Activated T-cell treated with anti-CD3 and anti-CD28 coated beads for 48 hours (primary cell): Measurements from ENCODE around the gene DNA2.
"Not testable (repeated sequence)": the region's sequence is repeated elsewhere in the genome, so short reads cannot be mapped to it uniquely, and the experiment has no call there.

Experiments used
- DNase-seq: peaks from one replicate; pipeline ENCODE4 v3.0.0-alpha.2; 2020; ENCODE audit warnings: low read depth

Gene DNA2

GRCh38 chr10:68449698-68450097, 22.1 kb downstream of the DNA2 start:
- not testable (repeated sequence) for DNase-seq

GRCh38 chr10:68446179-68446578, 25.6 kb downstream of the DNA2 start:
- DNase-seq = no peak

GRCh38 chr10:68442971-68443370, 28.8 kb downstream of the DNA2 start:
- no peak for DNase-seq

- no peak for DNase-seq
Observed at GRCh38 chr10:68440898-68441297, 30.9 kb downstream of the DNA2 start.

- DNase-seq = no peak
Observed at GRCh38 chr10:68435803-68436202, 36.0 kb downstream of the DNA2 start.

GRCh38 chr10:68434657-68435056, 37.1 kb downstream of the DNA2 start:
- DNase-seq = no peak

GRCh38 chr10:68428396-68429104, 43.2 kb downstream of the DNA2 start:
- DNase-seq = no peak

GRCh38 chr10:68424454-68425014, 47.2 kb downstream of the DNA2 start:
- DNase-seq = no peak

GRCh38 chr10:68423522-68423921, 48.3 kb downstream of the DNA2 start:
- DNase-seq = peak; percentile 19

GRCh38 chr10:68419376-68419775, 52.4 kb downstream of the DNA2 start:
- no peak for DNase-seq

- DNase-seq = no peak
Observed at GRCh38 chr10:68408898-68409518, 62.8 kb downstream of the DNA2 start.

GRCh38 chr10:68406815-68407548, 64.8 kb downstream of the DNA2 start, which contains the start of gene RUFY2:
Gene RUFY2, minus strand, starts transcription at chr10:68407277. Its CDS starts 88 bp downstream, at chr10:68407189.
- DNase-seq = peak; percentile 83

GRCh38 chr10:68406111-68406814, 65.5 kb downstream of the DNA2 start:
- DNase-seq = peak; percentile 49

- DNase-seq = no peak
Observed at GRCh38 chr10:68403701-68404100, 68.1 kb downstream of the DNA2 start.

- DNase-seq = no peak
Observed at GRCh38 chr10:68402276-68402675, 69.5 kb downstream of the DNA2 start.

GRCh38 chr10:68397005-68397404, 74.8 kb downstream of the DNA2 start:
- DNase-seq = no peak

- no peak for DNase-seq
Observed at GRCh38 chr10:68385740-68386139, 86.0 kb downstream of the DNA2 start.

- DNase-seq = no peak
Observed at GRCh38 chr10:68371604-68372003, 100.2 kb downstream of the DNA2 start.

- DNase-seq = no peak
Observed at GRCh38 chr10:68367121-68367520, 104.7 kb downstream of the DNA2 start.

GRCh38 chr10:68366600-68366999, 105.2 kb downstream of the DNA2 start:
- no peak for DNase-seq

- DNase-seq = no peak
Observed at GRCh38 chr10:68365611-68366010, 106.2 kb downstream of the DNA2 start.
